Measurements from ENCODE around the gene CCNF.

GRCh38 chr16:2468725-2469398 lies 39.6 kb downstream of the CCNF start:
- no peak for TF ChIP-seq CTCF (conservative IDR thresholded peaks at IDR 0.05; ENCODE audit: low read depth, low read length)
- no peak for TF ChIP-seq BHLHE40 (IDR thresholded peaks at IDR 0.05; ENCODE audit: low read depth, low read length)
- TF ChIP-seq RFX5 (IDR thresholded peaks at IDR 0.05; ENCODE audit: low read depth, low read length), result no peak
- TF ChIP-seq POLR2A (IDR thresholded peaks at IDR 0.05; ENCODE audit: low read depth, low read length), result no peak
- no peak for TF ChIP-seq ELK1 (IDR thresholded peaks at IDR 0.05; ENCODE audit: borderline replicate concordance, low read depth, low read length)
- no peak for TF ChIP-seq MAZ (IDR thresholded peaks at IDR 0.05; ENCODE audit: borderline replicate concordance, low read depth, low read length)
- no peak for TF ChIP-seq USF2 (IDR thresholded peaks at IDR 0.05; ENCODE audit: low read depth, low read length)
- TF ChIP-seq CEBPB (IDR thresholded peaks at IDR 0.05; ENCODE audit: low read depth, low read length), result no peak
- no peak for TF ChIP-seq CHD1 (IDR thresholded peaks at IDR 0.05; ENCODE audit: low read depth, low read length)
- TF ChIP-seq SMC3 (IDR thresholded peaks at IDR 0.05; ENCODE audit: low read depth, low read length), result no peak
- TF ChIP-seq MXI1 (IDR thresholded peaks at IDR 0.05; ENCODE audit: borderline replicate concordance, low read depth, low read length), result no peak
- TF ChIP-seq MAFK (IDR thresholded peaks at IDR 0.05; ENCODE audit: low read depth, low read length), result no peak
- no peak for TF ChIP-seq RAD21 (IDR thresholded peaks at IDR 0.05; ENCODE audit: low read length)

All from IMR-90 (cell line).